Activated CD4-positive, alpha-beta T cell treated with anti-CD3 and anti-CD28 coated beads, Interleukin-2, amount 50 U/mL, for 4 hours (primary cell): ENCODE measurements around the gene NEUROD6.

Experiments
- DNase-seq, 2 experiments: peaks; one replicate each; pipeline ENCODE4 v3.0.0-alpha.2; 2020

NEUROD6 gene

DNA sequence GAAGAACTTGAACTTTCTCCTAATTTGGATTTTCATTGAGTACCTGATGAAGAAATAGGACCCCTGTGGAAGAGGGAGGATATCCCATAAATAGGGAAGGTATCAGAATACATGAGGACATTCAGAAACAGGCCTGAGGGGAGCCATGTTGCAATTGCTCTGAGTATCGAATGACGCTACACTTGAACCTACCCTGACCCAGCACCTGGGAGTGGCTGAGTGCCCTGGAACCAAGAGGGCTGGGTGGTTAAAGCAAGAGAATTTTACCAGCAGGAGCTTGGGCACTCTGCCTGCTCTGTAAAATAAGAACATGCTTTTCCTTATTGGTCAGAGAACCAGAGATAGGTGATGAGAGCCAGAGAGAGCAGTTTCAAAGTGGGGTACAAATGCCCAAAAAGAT is 7.2 kb downstream of the NEUROD6 start:
- no peak for DNase-seq

DNA sequence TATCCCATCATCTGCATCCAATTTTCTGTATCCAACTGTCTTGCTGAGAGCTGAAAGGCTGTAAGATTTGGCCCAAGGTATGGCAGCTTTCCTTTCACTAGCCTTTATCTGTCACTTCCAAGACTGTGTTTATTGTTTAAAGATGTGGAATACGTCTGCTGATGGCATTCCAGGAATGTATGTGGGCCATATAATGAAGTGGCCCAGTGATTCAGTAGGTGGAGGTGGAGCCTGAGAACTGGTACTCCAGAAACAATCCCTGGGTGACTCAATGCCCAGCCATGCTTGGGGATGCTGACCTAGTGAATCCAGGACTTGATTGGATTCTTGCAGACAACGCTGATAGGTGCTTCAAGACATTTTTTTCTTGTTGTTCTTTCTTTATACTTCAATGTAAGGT is 13.5 kb downstream of the NEUROD6 start:
- no peak for DNase-seq

- DNase-seq = no peak
These were observed 14.1 kb downstream of the NEUROD6 start for GRCh38 chr7:31326416-31326815.

DNA sequence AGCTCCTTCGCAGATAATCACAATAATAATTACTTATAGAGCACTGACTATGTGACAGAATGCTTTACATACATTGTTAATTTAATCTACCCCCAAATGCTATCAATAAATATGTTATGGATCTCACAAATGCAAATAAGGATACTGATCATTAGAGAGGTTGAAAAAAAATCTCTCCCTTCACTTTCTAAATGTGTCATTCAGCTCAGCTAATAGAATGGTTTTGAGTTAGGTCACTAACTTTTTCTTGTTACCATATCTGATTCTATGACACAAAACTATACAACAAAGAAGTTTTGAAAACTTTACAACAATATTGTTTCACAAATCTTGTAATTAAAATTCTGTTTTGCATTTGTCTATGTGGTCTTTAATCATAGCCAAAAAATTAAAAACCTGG is 17.4 kb downstream of the NEUROD6 start:
- DNase-seq = no peak

DNA sequence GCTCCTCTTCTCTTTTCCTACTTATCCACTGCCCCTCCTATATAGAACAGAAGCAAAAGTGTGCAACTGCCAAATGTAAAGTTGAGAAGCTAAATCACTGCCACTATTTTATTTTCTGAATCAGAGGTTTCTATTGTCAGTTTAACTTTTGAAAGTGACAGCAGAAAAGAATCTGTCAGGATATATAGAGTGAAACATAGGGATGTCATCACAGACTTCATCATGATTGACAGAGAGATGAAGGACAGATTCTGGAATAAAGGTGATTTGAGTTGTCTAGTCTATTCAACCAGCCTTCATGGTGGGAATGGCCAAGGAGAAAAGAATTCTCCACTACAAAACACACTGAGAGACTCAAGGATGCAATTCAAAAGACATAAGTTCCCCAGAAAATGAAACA is 19.9 kb downstream of the NEUROD6 start:
- DNase-seq = no peak

DNA sequence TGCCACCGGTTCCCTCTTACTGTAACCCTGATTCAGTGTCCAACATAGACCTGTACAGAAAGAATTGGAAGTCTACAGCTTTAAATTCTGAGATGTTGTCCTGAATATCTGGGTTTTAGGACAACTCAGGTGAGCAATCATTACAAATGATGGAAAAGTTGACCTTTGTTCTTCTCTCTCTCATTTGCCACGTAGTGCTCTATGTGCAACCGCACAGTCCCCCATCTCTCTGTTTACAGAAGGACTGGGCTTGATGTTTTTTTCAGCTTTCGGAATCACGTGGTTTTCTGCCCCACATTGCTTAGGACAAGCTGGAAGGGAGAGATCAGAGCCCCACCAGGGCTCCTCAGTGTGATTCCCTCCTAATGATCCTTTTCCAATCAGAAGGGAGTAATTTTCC is 22.2 kb downstream of the NEUROD6 start:
- no peak for DNase-seq

DNA sequence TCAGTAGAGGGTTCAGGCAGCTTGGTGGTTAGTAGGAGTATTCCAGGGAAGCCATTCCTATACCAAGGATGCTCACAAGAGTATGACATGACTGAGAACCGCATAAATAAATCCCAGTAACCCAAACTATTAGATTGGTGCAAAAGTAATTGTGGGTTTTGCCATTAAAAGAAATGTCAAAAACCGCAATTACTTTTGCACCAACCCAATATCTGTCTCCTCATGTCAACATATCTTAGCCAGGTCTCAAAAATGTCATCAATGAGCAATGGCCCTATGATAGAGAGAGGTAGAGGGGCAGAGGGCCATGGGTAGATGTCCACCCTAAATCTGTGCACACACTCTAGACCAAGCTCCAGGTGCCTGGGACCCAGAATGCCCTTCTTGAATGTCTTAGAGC is 23.6 kb downstream of the NEUROD6 start:
- no peak for DNase-seq

DNA sequence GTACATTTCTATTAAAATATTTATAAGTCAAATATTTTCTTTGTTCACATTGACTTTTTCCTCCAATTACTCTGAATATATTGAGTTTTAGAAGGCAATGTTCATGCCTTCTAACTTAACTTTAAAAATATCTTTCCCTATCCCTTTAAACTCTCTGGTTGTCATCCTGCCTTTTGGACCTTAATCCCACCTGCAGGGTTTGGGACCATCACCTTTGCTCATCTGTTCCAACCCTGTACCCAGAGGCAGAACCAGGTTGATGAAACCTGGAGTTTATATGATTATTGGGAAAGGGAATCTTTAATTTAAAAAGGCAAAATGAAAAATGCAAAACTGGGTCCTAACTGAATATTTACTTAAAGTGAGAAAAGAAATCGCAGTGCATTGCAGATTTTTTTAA is 24.8 kb downstream of the NEUROD6 start:
- no peak for DNase-seq

- DNase-seq = no peak
These were observed 25.7 kb downstream of the NEUROD6 start for GRCh38 chr7:31314781-31315180.

- no peak for DNase-seq
These were observed 27.6 kb downstream of the NEUROD6 start for GRCh38 chr7:31312889-31313288.

DNA sequence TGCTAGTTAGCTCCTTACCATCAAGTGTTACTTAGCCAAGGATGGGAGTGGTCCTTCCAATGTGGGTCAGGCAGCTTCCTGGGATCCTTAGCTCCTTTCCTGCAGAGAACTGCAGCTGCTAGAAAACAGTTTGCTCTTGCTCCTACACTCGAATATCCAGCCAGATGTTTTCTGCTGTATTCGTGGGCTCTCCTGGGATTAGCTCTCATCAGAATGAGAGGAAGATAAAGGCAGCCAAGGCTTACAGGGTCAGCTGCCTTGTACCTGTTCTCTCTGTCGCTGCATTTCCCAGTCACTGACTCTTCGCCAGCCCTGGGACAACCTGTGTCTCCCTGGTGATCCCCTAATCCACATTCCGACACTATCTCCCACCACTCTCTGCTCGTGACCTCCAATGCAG is 29.0 kb downstream of the NEUROD6 start:
- no peak for DNase-seq

DNA sequence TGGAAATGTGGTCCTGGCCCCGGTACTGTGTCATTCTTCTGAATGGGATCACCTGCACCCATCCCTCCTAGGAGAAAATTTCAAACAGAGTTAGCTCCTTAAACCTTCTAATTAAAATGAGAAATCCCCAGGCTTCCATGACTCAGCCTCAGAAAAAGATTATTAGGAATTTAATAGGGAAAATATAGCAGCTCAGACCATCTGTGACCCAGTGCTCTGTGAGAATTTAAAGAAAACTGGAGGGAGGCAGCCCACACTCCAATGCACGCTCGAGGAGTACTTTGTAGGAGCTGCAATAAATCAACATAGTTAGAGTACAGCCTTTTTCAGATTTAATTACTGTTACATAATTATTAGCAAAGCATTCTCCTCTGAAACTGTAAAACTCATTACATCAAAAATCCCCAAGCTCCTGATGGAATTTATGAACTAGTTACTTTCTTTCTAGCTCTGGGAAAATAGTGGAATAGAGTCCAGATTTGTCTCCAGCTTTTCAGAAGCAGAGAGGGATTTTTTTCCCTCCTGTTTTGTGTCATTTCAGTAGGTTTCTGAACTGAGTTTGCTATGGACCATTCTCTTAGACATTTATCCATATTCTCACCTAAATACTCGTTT is 30.1 kb downstream of the NEUROD6 start:
- no peak for DNase-seq

GRCh38 chr7:31309407-31309806 is 31.1 kb downstream of the NEUROD6 start:
- DNase-seq = no peak

DNA sequence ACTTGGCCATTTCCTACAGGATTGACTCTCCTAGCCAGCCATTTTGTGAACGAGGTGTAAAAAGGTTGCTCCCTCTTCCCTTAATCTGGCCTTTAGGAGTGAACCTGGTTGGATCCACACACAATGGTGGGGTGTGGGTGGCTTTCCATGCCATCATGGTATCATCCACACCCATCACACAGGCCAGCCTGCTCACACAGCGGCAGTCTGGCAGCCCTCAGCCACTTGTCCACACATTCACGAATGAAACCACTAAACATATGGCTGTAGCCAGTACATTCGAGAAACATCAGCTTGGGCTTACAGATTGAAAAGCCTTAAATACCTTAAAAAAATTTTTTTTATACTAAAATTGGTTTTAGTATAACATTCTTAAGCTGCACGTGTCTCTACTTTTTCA is 31.9 kb downstream of the NEUROD6 start:
- DNase-seq = no peak

DNA sequence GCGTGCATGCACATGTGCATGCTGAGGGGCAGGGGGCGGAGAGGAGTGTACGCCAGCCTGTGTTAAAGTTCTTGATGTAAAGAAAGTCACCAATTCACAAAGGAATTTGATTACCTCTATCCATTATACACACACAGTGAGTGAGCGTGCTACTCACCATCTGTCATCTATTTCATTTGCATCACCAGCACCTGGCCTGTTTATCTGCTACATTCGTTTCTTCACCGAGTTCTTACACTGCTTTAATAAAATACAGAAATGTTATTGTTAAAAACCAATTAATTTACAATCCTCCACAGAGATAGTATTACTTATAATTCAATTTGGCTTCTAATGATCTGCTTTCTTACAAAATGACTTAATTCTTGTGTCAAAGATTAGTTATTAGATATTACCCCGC is 32.6 kb downstream of the NEUROD6 start:
- DNase-seq = no peak

DNA sequence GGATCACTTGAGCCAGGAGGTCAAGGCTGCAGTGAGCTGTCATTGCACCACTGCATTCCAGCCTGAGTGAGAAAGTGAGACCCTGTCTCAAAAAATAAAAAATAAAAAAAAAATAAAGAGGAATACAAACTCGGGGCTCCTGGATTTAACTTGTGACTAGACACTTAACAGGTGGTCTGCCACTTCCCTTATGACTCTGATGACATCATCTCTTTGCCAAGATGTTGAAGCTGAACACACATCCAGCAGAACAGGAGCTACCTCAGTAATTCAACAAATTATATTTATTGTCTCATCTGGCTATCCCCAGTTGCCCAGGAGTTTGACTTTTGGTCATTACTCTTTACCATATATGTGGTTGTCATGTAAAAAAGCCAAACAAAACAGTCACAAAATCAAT is 35.3 kb downstream of the NEUROD6 start:
- DNase-seq = no peak

- DNase-seq = no peak
These were observed 36.1 kb downstream of the NEUROD6 start for GRCh38 chr7:31304446-31304845.

- no peak for DNase-seq
These were observed 38.2 kb downstream of the NEUROD6 start for GRCh38 chr7:31302356-31302755.

- no peak for DNase-seq
These were observed 41.2 kb downstream of the NEUROD6 start for GRCh38 chr7:31299336-31299735.

GRCh38 chr7:31290601-31291000 is 49.9 kb downstream of the NEUROD6 start:
- DNase-seq = no peak
